PC-3 (cell line): ENCODE measurements around the gene TAOK3.

Source experiments
- CTCF ChIP-seq: fragments of 300-600 bp; sonication (generic); conservative IDR thresholded peaks from 2 replicates; pipeline ENCODE4 v1.5.1; 2017; ENCODE audit warnings: antibody characterized with exemption, low read depth, mild to moderate bottlenecking, low read length
- EZH2 ChIP-seq: fragments of 300-600 bp; sonication (generic); IDR thresholded peaks from one replicate; pipeline ENCODE4 v1.6.1; 2017; ENCODE audit warnings: antibody characterized with exemption, mild to moderate bottlenecking, low read length; ENCODE audit not compliant: unreplicated experiment

DNA sequence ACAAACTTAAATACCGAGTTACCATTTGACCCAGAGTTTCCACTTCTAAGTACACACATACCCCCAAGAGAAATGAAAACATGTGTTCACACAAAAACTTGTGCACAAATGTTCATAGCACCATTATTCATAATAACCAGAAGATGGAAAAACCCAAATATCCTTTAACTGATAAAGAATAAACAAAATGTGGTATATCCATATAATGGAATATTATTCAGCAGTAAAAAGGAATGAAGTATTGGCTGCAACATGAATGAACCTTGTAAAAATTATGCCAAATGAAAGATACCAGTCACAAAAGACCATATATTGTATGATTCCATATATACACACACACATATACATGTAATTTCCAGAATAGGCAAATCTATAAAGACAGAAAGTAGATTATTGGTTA, 116.4 kb downstream of the TAOK3 start:
- no peak for TF ChIP-seq CTCF
- no peak for TF ChIP-seq EZH2
